GM23248 (cell line): Measurements from ENCODE around the gene PJA1. TPM values are rescaled to one million over a fixed set of nuclear protein-coding genes. Genes with fewer than 3 reads are reported as not detected.

Experiments
- DNase-seq: peaks from one replicate; pipeline ENCODE4 v3.0.0-alpha.2; 2015
- H2AFZ ChIP-seq: fragments of 200-600 bp; sonication (generic); 2 replicates; pipeline ENCODE4 v1.6.1; 2016; ENCODE audit warnings: antibody characterized with exemption
- H3F3A ChIP-seq: fragments of 200-600 bp; sonication (generic); 2 replicates; pipeline ENCODE4 v1.6.1; 2016; ENCODE audit warnings: mild to moderate bottlenecking, antibody characterized with exemption, mixed run types; ENCODE audit not compliant: insufficient read depth
- H3K27ac ChIP-seq: fragments of 200-600 bp; sonication (generic); 2 replicates; pipeline ENCODE4 v1.5.1; 2016; ENCODE audit warnings: mild to moderate bottlenecking
- H3K27me3 ChIP-seq: fragments of 200-600 bp; sonication (generic); replicated peaks from 2 replicates; pipeline ENCODE4 v1.6.1; 2016; ENCODE audit warnings: mild to moderate bottlenecking; ENCODE audit not compliant: insufficient read depth
- H3K36me3 ChIP-seq: fragments of 200-600 bp; sonication (generic); 2 replicates; pipeline ENCODE4 v1.6.1; 2016; ENCODE audit warnings: low read depth, mild to moderate bottlenecking
- H3K4me1 ChIP-seq: fragments of 200-600 bp; sonication (generic); 2 replicates; pipeline ENCODE4 v1.6.1; 2016; ENCODE audit warnings: mild to moderate bottlenecking; ENCODE audit not compliant: insufficient read depth
- H3K4me2 ChIP-seq: fragments of 200-600 bp; sonication (generic); one replicate; pipeline ENCODE4 v1.6.1; 2016; ENCODE audit warnings: mild to moderate bottlenecking; ENCODE audit not compliant: unreplicated experiment
- H3K4me3 ChIP-seq: fragments of 200-600 bp; sonication (generic); 2 replicates; pipeline ENCODE4 v1.5.1; 2016; ENCODE audit warnings: mild to moderate bottlenecking
- H3K79me2 ChIP-seq: fragments of 200-600 bp; sonication (generic); 2 replicates; pipeline ENCODE4 v1.6.1; 2016; ENCODE audit warnings: mild to moderate bottlenecking; ENCODE audit not compliant: insufficient read depth
- H3K9ac ChIP-seq: fragments of 200-600 bp; sonication (generic); 2 replicates; pipeline ENCODE4 v1.6.1; 2016; ENCODE audit warnings: mild to moderate bottlenecking
- H3K9me2 ChIP-seq: fragments of 200-600 bp; sonication (generic); 2 replicates; pipeline ENCODE4 v1.6.1; 2016; ENCODE audit warnings: mixed run types, mild to moderate bottlenecking, moderate library complexity; ENCODE audit not compliant: insufficient read depth
- H3K9me3 ChIP-seq: fragments of 200-600 bp; sonication (generic); one replicate; pipeline ENCODE4 v1.6.1; 2017; ENCODE audit warnings: low read depth
- H4K20me1 ChIP-seq: fragments of 200-600 bp; sonication (generic); 2 replicates; pipeline ENCODE4 v1.6.0; 2016; ENCODE audit not compliant: insufficient read depth
- EZH2 ChIP-seq: fragments of 200-600 bp; sonication (generic); IDR thresholded peaks from 2 replicates; pipeline ENCODE4 v1.6.1; 2018; ENCODE audit warnings: antibody characterized with exemption, mild to moderate bottlenecking; ENCODE audit not compliant: insufficient read depth, poor library complexity, severe bottlenecking
- EZH2phosphoT487 ChIP-seq: fragments of 200-600 bp; sonication (generic); IDR thresholded peaks from 2 replicates; pipeline ENCODE4 v1.6.1; 2018; ENCODE audit warnings: antibody characterized with exemption, moderate library complexity, mild to moderate bottlenecking, low read depth; ENCODE audit not compliant: insufficient read depth
- WGBS, 2 experiments: methylation state at CpG; one replicate each; pipeline ENCODE4 v1.1.6; 2015 to 2017; ENCODE audit warnings: low lambda C conversion rate in 2 of 2, low coverage in 1 of 2; ENCODE audit errors: missing lambda C conversion rate in 2 of 2; 5-methylcytosine and 5-hydroxymethylcytosine counted together
- in situ Hi-C: fragments of 300-500 bp; cut with MboI; formaldehyde crosslinking; loops from 2 replicates; pipeline ENCODE4 v1.15.0; 2020
- polyA plus RNA-seq: library from polyadenylated mRNA; unstranded; fragments of >200 nt; fragmentation: Nextera tagmentation; extraction: Ambion mirVana; gene quantifications from 2 replicates; pipeline ENCODE4 v1.2.1, GENCODE V29; 2016
- total RNA-seq: library from RNA; depleted of rRNA; stranded (reverse); fragments of >200 nt; shearing (Covaris generic); gene quantifications from 2 replicates; pipeline ENCODE4 v1.2.3, GENCODE V29; 2014

Gene PJA1
- total and polyA plus RNA-seq, 2 experiments from 2014 or later: 26.6 to 32.7 TPM

DNA sequence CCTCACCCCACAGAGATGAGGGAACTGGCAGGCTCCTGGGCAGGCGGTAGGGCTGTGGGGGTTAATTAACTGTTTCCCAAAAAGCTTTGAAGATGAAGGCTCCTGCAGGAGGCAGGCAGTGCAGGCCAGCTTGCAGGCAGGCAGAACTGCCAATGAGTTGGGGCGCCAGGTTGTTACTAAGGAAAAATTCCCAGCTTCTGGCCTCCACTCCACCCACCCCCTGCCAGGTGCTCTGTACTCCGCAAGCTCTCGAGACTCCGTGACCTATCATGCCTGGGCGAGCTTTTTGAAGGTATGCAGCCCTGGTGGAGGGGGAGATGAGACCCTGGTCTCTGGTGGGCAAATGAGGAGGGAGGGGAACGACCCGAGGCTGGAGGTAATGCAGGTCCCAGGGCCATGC is 41.8 kb downstream of the PJA1 start:
- in situ Hi-C loops: no loop called here
- no peak overlapping the region for H2AFZ ChIP-seq
- no peak overlapping the region for H3K4me3 ChIP-seq
- no peak for DNase-seq
- TF ChIP-seq EZH2phosphoT487 (no peak), EZH2 (no peak)
- no peak overlapping the region for H3K27ac ChIP-seq
- no peak overlapping the region for H3K9ac ChIP-seq
- WGBS, 2 experiments: 69 to 76% methylated on average over 7 to 8 of the region's 8 CpGs
- no peak overlapping the region for H3K4me2 ChIP-seq
- no peaks in the 10 kb centered on the region for H4K20me1 ChIP-seq
- H3K9me2 ChIP-seq: no peaks in the 10 kb centered on the region
- no peaks in the 10 kb centered on the region for H3K79me2 ChIP-seq
- H3F3A ChIP-seq: 0 out of 2 replicates have a peak, but pooled peaks cover 4% of the 10 kb centered on the region
- H3K4me1 ChIP-seq: peaks cover 8% of the 10 kb centered on the region
- H3K9me3 ChIP-seq: no peaks in the 10 kb centered on the region
- no peaks in the 10 kb centered on the region for H3K36me3 ChIP-seq
- H3K27me3 ChIP-seq: no peaks in the 10 kb centered on the region

DNA sequence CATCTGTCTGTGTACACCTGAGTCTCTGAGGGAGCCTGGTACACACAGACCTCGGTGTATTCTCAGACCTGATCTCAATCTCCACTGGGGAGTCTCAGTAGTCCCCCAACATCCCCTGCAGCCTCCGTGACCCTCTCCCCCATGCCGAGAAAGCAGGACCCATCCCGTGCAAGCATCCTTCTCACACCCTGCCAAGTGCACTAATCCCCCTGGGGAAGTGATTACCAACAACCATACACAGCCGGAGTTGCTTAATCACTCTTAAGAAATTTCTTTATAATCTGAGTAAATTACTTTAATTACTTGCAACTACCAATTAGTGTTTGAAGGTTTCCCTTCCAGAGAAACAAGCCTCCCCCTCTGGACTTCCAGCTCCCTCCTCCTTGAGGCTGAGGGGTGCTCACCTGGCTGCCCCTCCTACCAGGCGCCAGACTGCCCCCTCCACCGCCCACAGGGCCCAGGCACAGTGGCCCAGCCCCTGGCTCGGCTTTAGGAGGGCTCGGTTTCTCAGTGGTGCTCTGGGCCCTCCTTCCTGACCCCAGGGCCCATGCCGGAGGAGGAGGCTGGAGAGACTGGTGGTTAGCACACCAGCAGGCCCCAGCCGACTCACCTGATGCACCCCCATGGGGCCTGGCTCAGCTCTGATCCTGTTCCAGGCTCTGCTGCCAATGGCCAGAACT is 43.8 kb downstream of the PJA1 start:
- Histone ChIP-seq H3K27ac (no peak overlapping the region), H3F3A (no peaks in the 10 kb centered on the region), H3K36me3 (no peaks in the 10 kb centered on the region), H3K4me3 (no peak overlapping the region), H3K4me1 (peaks cover 8% of the 10 kb centered on the region), H3K27me3 (no peaks in the 10 kb centered on the region), H3K9me3 (no peaks in the 10 kb centered on the region), H3K79me2 (no peaks in the 10 kb centered on the region), H3K9ac (no peak overlapping the region), H3K4me2 (no peak overlapping the region), H4K20me1 (no peaks in the 10 kb centered on the region), H2AFZ (no peak overlapping the region), H3K9me2 (no peaks in the 10 kb centered on the region)
- TF ChIP-seq EZH2phosphoT487: no peak
- WGBS, 2 experiments: 70 to 76% methylated on average over 6 to 9 of the region's 11 CpGs
- in situ Hi-C loops: no loop called here
- DNase-seq: no peak

DNA sequence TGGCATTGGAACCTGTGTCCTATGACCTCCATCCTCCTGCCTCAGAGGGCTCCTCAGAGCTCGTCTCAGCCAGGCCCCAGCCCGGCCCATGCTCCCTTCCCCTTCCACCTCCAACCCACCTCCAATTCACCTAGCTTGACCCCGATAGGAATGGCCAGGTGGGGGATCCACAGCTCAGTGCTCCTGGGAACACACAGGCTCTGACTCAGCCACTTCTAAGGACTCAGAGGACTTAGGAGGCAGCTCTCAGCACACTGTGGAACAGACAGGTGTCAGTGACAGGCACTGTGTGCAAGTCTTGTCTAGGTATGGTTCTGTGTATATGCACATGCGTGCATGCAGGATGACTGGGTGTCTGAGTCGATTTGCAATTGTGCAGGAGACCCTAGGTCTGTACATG is 44.8 kb downstream of the PJA1 start:
- no peak overlapping the region for H3K4me3 ChIP-seq
- in situ Hi-C loops: no loop called here
- H3K9ac ChIP-seq: no peak overlapping the region
- no peaks in the 10 kb centered on the region for H3F3A ChIP-seq
- TF ChIP-seq EZH2 (no peak), EZH2phosphoT487 (no peak)
- no peaks in the 10 kb centered on the region for H3K9me3 ChIP-seq
- H3K4me1 ChIP-seq: peaks cover 8% of the 10 kb centered on the region
- DNase-seq: no peak
- H3K36me3 ChIP-seq: no peaks in the 10 kb centered on the region
- H3K27me3 ChIP-seq: no peaks in the 10 kb centered on the region
- no peak overlapping the region for H3K4me2 ChIP-seq
- no peak overlapping the region for H3K27ac ChIP-seq
- H3K79me2 ChIP-seq: no peaks in the 10 kb centered on the region
- no peak overlapping the region for H2AFZ ChIP-seq
- 47 to 51% methylated on average over 3 to 4 of the region's 5 CpGs for WGBS, 2 experiments
- H4K20me1 ChIP-seq: no peaks in the 10 kb centered on the region
- no peaks in the 10 kb centered on the region for H3K9me2 ChIP-seq

DNA sequence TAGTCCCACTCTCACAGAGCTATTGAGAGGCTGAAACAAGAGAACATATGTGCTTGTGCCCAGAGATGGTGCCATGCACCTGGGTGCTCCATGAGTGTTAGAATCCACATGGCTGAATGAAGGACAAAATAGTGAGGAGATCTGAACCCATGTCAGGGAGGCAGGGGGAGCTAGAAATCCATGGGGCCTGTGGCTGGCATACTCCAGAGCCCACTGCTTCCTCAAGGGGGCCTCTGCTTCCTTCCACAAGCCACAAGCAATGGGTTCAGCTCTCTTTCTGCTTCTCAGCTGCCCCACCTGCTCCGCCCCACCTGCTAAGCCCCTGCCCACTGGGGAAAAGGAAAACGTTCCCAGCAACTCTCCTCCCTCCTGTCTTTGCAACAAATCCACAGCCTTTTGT is 46.1 kb downstream of the PJA1 start:
- H3K36me3 ChIP-seq: no peaks in the 10 kb centered on the region
- no peak overlapping the region for H2AFZ ChIP-seq
- no peaks in the 10 kb centered on the region for H3K79me2 ChIP-seq
- WGBS, 2 experiments: 90 to 91% methylated on average over 2 of the region's 2 CpGs
- H3K9me2 ChIP-seq: no peaks in the 10 kb centered on the region
- H3K27me3 ChIP-seq: no peaks in the 10 kb centered on the region
- no peak overlapping the region for H3K4me2 ChIP-seq
- H3K4me1 ChIP-seq: peaks cover 6% of the 10 kb centered on the region
- no peak overlapping the region for H3K9ac ChIP-seq
- H3K4me3 ChIP-seq: no peak overlapping the region
- TF ChIP-seq EZH2 (no peak), EZH2phosphoT487 (no peak)
- H3F3A ChIP-seq: no peaks in the 10 kb centered on the region
- DNase-seq: no peak
- H4K20me1 ChIP-seq: no peaks in the 10 kb centered on the region
- H3K9me3 ChIP-seq: no peaks in the 10 kb centered on the region
- in situ Hi-C loops: no loop called here
- no peak overlapping the region for H3K27ac ChIP-seq
